BE2C (cell line): Measurements from ENCODE around the gene BDNF.
A peak's percentile ranks its signal among the peaks of the same experiment; 100 is the strongest.

Experiments used
- DNase-seq: peaks from one replicate; pipeline ENCODE4 v3.0.0-alpha.2; 2020
- H3K27me3 ChIP-seq: fragments of 250-450 bp; sonication (Bioruptor Pico); 2 replicates; pipeline ENCODE4 v1.5.1; 2020; ENCODE audit warnings: mild to moderate bottlenecking
- H3K36me3 ChIP-seq: fragments of 250-450 bp; sonication (Bioruptor Pico); 2 replicates; pipeline ENCODE4 v1.5.1; 2020; ENCODE audit warnings: mild to moderate bottlenecking
- H3K4me1 ChIP-seq: fragments of 250-450 bp; sonication (Bioruptor Pico); 2 replicates; pipeline ENCODE4 v1.5.1; 2020
- H3K4me3 ChIP-seq: 2 replicates; pipeline ENCODE4 v1.5.1; 2011; ENCODE audit warnings: low read depth, low read length
- H3K9me3 ChIP-seq: fragments of 250-450 bp; sonication (Bioruptor Pico); 2 replicates; pipeline ENCODE4 v1.5.1; 2020
- CTCF ChIP-seq: IDR thresholded peaks from 2 replicates; pipeline ENCODE4 v1.5.1; 2012; ENCODE audit warnings: mild to moderate bottlenecking, low read depth, low read length

Gene BDNF

GRCh38 chr11:27718863-27719545 lies 18.7 kb upstream of the BDNF start:
- Histone ChIP-seq H3K9me3 (no peaks in the 10 kb centered on the region), H3K27me3 (peaks cover 39% of the 10 kb centered on the region), H3K4me1 (no peaks in the 10 kb centered on the region), H3K4me3 (peak overlapping the region; percentile 63), H3K36me3 (no peaks in the 10 kb centered on the region)
- TF ChIP-seq CTCF: 0 out of 2 replicates have a peak, but pooled peaks have one; percentile 0
- DNase-seq: peak; percentile 27

- H3K27me3 ChIP-seq: peaks cover 37% of the 10 kb centered on the region
- H3K4me3 ChIP-seq: peak overlapping the region; percentile 63
Observed at GRCh38 chr11:27718346-27718862, 18.1 kb upstream of the BDNF start.

GRCh38 chr11:27717801-27718229 lies 17.6 kb upstream of the BDNF start:
- Histone ChIP-seq H3K9me3 (no peaks in the 10 kb centered on the region), H3K4me1 (no peaks in the 10 kb centered on the region), H3K27me3 (peaks cover 31% of the 10 kb centered on the region), H3K4me3 (peak overlapping the region; percentile 63), H3K36me3 (no peaks in the 10 kb centered on the region)
- DNase-seq: no peak
- no peak for TF ChIP-seq CTCF

More at GRCh38 chr11:27718346-27718862, 18.1 kb upstream of the BDNF start:
- peak; percentile 30 for DNase-seq
- Histone ChIP-seq H3K36me3 (no peaks in the 10 kb centered on the region), H3K9me3 (no peaks in the 10 kb centered on the region), H3K4me1 (no peaks in the 10 kb centered on the region)
- TF ChIP-seq CTCF: no peak

- H3K4me1 ChIP-seq: no peaks in the 10 kb centered on the region
- no peaks in the 10 kb centered on the region for H3K36me3 ChIP-seq
- TF ChIP-seq CTCF: peak; percentile 43
- H3K27me3 ChIP-seq: peaks cover 29% of the 10 kb centered on the region
- peak overlapping the region; percentile 63 for H3K4me3 ChIP-seq
- H3K9me3 ChIP-seq: no peaks in the 10 kb centered on the region
- DNase-seq: no peak
Observed at GRCh38 chr11:27717377-27717776, 17.1 kb upstream of the BDNF start.

- DNase-seq: no peak
- Histone ChIP-seq H3K9me3 (no peaks in the 10 kb centered on the region), H3K27me3 (peaks cover 23% of the 10 kb centered on the region), H3K4me3 (no peak overlapping the region), H3K36me3 (no peaks in the 10 kb centered on the region), H3K4me1 (no peaks in the 10 kb centered on the region)
- no peak for TF ChIP-seq CTCF
Observed at GRCh38 chr11:27716835-27717234, 16.6 kb upstream of the BDNF start.

GRCh38 chr11:27716216-27716615 lies 16.0 kb upstream of the BDNF start:
- Histone ChIP-seq H3K4me3 (no peak overlapping the region), H3K4me1 (no peaks in the 10 kb centered on the region), H3K9me3 (no peaks in the 10 kb centered on the region), H3K36me3 (no peaks in the 10 kb centered on the region), H3K27me3 (peaks cover 17% of the 10 kb centered on the region)
- no peak for TF ChIP-seq CTCF
- no peak for DNase-seq
